HCT116 (cell line): ENCODE data around the gene DTD1. TPM values are rescaled to one million over a fixed set of nuclear protein-coding genes. Genes with fewer than 3 reads are reported as not detected.

Experiments used
- ATAC-seq: fragments of 200-7000 bp; cut with Tn5 transposase; 2 replicates; pipeline ENCODE4 v1.9.1; 2020; ENCODE audit warnings: mild to moderate bottlenecking, moderate library complexity
- BruUV-seq: library from RNA; stranded (reverse); fragments of 400-500 nt; replicated peaks from 2 replicates; lab custom pipeline; 2021; lab: Mats Ljungman, UMichigan
- CTCF ChIA-PET: fragments of 300-600 bp; sonication (Branson Sonifier 250); formaldehyde crosslinking; loops from one replicate; lab custom pipeline; 2021; ENCODE audit warnings: antibody characterized with exemption; lab: Charles Lee
- POLR2A ChIA-PET: fragments of 300-600, 350-600 bp; sonication (Branson Sonifier 250); formaldehyde crosslinking; loops from one replicate; lab custom pipeline; 2021; ENCODE audit warnings: antibody characterized with exemption; lab: Charles Lee
- RAD21 ChIA-PET, 2 experiments: fragments of 300-600 bp; sonication (Branson Sonifier 250); formaldehyde crosslinking; loops; one replicate each; lab custom pipeline; 2023; ENCODE audit warnings: low total read pairs in 2 of 2; ENCODE audit not compliant: uncharacterized antibody in 2 of 2, unreplicated experiment in 2 of 2, low non-redundant PET in 1 of 2; lab: Charles Lee
- DNase-seq: peaks from one replicate; pipeline ENCODE4 v3.0.0-alpha.2; 2010; ENCODE audit warnings: low read depth, low spot score
- H2AFZ ChIP-seq: fragments of 200-600 bp; shearing (Covaris generic), sonication (generic); 2 replicates; pipeline ENCODE4 v1.6.1; 2017; ENCODE audit warnings: low read depth, mixed run types, mixed read lengths, antibody characterized with exemption, low read length; ENCODE audit not compliant: poor library complexity, severe bottlenecking
- H3K27ac ChIP-seq: 2 replicates; pipeline ENCODE4 v1.5.1; 2012; ENCODE audit warnings: low read depth, low read length
- H3K27me3 ChIP-seq: fragments of 200-600 bp; sonication (generic); 2 replicates; pipeline ENCODE4 v1.6.1; 2016; ENCODE audit warnings: mixed run types, low read length, mixed read lengths; ENCODE audit not compliant: insufficient read depth
- H3K36me3 ChIP-seq, 2 experiments: fragments of 200-500 bp in 1 of 2; fragments of 200-600 bp in 1 of 2; sonication (Bioruptor generic) in 1 of 2; sonication (generic) in 1 of 2; 2 replicates each; pipeline versions ENCODE4 v1.5.1 to v1.6.1; 2014 to 2016; ENCODE audit warnings: low read length in 2 of 2, inconsistent platforms in 1 of 2, mixed read lengths in 1 of 2, mixed run types in 1 of 2; ENCODE audit not compliant: insufficient read depth in 2 of 2, control insufficient read depth in 1 of 2
- H3K4me1 ChIP-seq, 2 experiments: fragments of 200-600 bp in 1 of 2; sonication (generic) in 1 of 2; 2 replicates each; pipeline versions ENCODE4 v1.5.1 to v1.6.1; 2012 to 2017; ENCODE audit warnings: low read length in 2 of 2, inconsistent platforms in 1 of 2, mild to moderate bottlenecking in 1 of 2, mixed read lengths in 1 of 2, mixed run types in 1 of 2, moderate library complexity in 1 of 2; ENCODE audit not compliant: insufficient read depth in 2 of 2, control insufficient read depth in 1 of 2
- H3K4me2 ChIP-seq: fragments of 200-600 bp; sonication (generic); 2 replicates; pipeline ENCODE4 v1.6.1; 2017; ENCODE audit warnings: mixed run types, low read length, mixed read lengths
- H3K4me3 ChIP-seq, 2 experiments: fragments of 200-600 bp in 1 of 2; sonication (generic) in 1 of 2; replicated peaks in 1 of 2; 2 replicates each; pipeline ENCODE4 v1.5.1; 2011 to 2016; ENCODE audit warnings: low read length in 2 of 2, control low read depth in 1 of 2, low read depth in 1 of 2, mild to moderate bottlenecking in 1 of 2, mixed read lengths in 1 of 2, mixed run types in 1 of 2
- H3K79me2 ChIP-seq: fragments of 200-600 bp; sonication (generic); 2 replicates; pipeline ENCODE4 v1.6.1; 2017; ENCODE audit warnings: mild to moderate bottlenecking, mixed run types, low read length, moderate library complexity, mixed read lengths; ENCODE audit not compliant: insufficient read depth
- H3K9ac ChIP-seq: fragments of 200-600 bp; sonication (generic); 2 replicates; pipeline ENCODE4 v1.6.1; 2016; ENCODE audit warnings: low read length, mixed read lengths
- H3K9me2 ChIP-seq: fragments of 200-600 bp; sonication (generic), shearing (Covaris generic); 2 replicates; pipeline ENCODE4 v1.6.1; 2017; ENCODE audit warnings: mixed run types, mild to moderate bottlenecking, moderate library complexity; ENCODE audit not compliant: insufficient read depth
- H3K9me3 ChIP-seq, 2 experiments: fragments of 200-500 bp in 1 of 2; fragments of 200-600 bp in 1 of 2; sonication (Bioruptor generic) in 1 of 2; sonication (generic) in 1 of 2; 2 replicates each; pipeline ENCODE4 v1.6.1; 2014 to 2017; ENCODE audit warnings: low read length in 2 of 2, mixed read lengths in 2 of 2, inconsistent platforms in 1 of 2, low read depth in 1 of 2, mild to moderate bottlenecking in 1 of 2, mixed run types in 1 of 2, moderate library complexity in 1 of 2; ENCODE audit not compliant: control insufficient read depth in 1 of 2, insufficient read depth in 1 of 2
- H4K20me1 ChIP-seq: fragments of 200-600 bp; sonication (generic), shearing (Covaris generic); 2 replicates; pipeline ENCODE4 v1.6.1; 2017; ENCODE audit warnings: mixed run types, mild to moderate bottlenecking, moderate library complexity; ENCODE audit not compliant: insufficient read depth
- CBX3 ChIP-seq: IDR thresholded peaks from 2 replicates; pipeline ENCODE4 v1.6.1; 2012; ENCODE audit warnings: low read depth
- EGR1 ChIP-seq: IDR thresholded peaks from 2 replicates; pipeline ENCODE4 v1.6.1; 2012; ENCODE audit warnings: low read depth
- ELF1 ChIP-seq: IDR thresholded peaks from 2 replicates; pipeline ENCODE4 v1.6.1; 2012; ENCODE audit warnings: low read depth, borderline replicate concordance
- EZH2 ChIP-seq: fragments of 200-600 bp; sonication (generic); IDR thresholded peaks from 2 replicates; pipeline ENCODE4 v1.6.1; 2017; ENCODE audit warnings: antibody characterized with exemption, mixed run types
- EZH2phosphoT487 ChIP-seq: fragments of 200-600 bp; IDR thresholded peaks from 2 replicates; pipeline ENCODE4 v1.6.1; 2018; ENCODE audit warnings: antibody characterized with exemption, borderline replicate concordance
- FOSL1 ChIP-seq: IDR thresholded peaks from 2 replicates; pipeline ENCODE4 v1.6.1; 2012; ENCODE audit warnings: low read depth
- POLR2A ChIP-seq: IDR thresholded peaks from 2 replicates; pipeline ENCODE4 v1.7.0; 2011; ENCODE audit warnings: borderline replicate concordance; ENCODE audit not compliant: insufficient read depth, insufficient read length; ENCODE audit errors: extremely low read depth
- POLR2AphosphoS5 ChIP-seq: IDR thresholded peaks from 2 replicates; pipeline ENCODE4 v1.6.1; 2011; ENCODE audit warnings: mild to moderate bottlenecking, low read depth, low read length, moderate library complexity
- SIN3A ChIP-seq: IDR thresholded peaks from 2 replicates; pipeline ENCODE4 v1.6.1; 2012; ENCODE audit warnings: low read depth
- SP1 ChIP-seq: IDR thresholded peaks from 2 replicates; pipeline ENCODE4 v1.6.1; 2012; ENCODE audit warnings: low read depth
- TCF7L2 ChIP-seq: IDR thresholded peaks from 2 replicates; pipeline ENCODE4 v1.7.0; 2011; ENCODE audit warnings: borderline replicate concordance, inconsistent platforms; ENCODE audit not compliant: insufficient read depth, insufficient read length; ENCODE audit errors: extremely low read depth
- YY1 ChIP-seq: IDR thresholded peaks from 2 replicates; pipeline ENCODE4 v1.6.1; 2011; ENCODE audit warnings: low read length, low read depth, moderate library complexity, mild to moderate bottlenecking; ENCODE audit not compliant: insufficient replicate concordance; ENCODE audit errors: extremely low read depth
- ZFX ChIP-seq: fragments of 450-650 bp; IDR thresholded peaks from 2 replicates; pipeline ENCODE4 v1.6.1; 2017
- intact Hi-C: fragments of 100-400 bp; cut with micrococcal nuclease; formaldehyde crosslinking; loops from 2 replicates; pipeline ENCODE4 v1.10.0; 2022
- total RNA-seq: library from RNA; stranded (reverse); gene quantifications from one replicate; pipeline ENCODE4 v1.2.1, GENCODE V29; 2021; ENCODE audit not compliant: unreplicated experiment
- TF ChIP-seq, protein P1 (sequence below): IDR thresholded peaks from 2 replicates; pipeline ENCODE4 v1.6.1; 2012
- TF ChIP-seq, protein P2 (sequence below): IDR thresholded peaks from 2 replicates; pipeline ENCODE4 v1.6.1; 2011; ENCODE audit warnings: mild to moderate bottlenecking, low read length, moderate library complexity; ENCODE audit not compliant: insufficient replicate concordance; ENCODE audit errors: extremely low read depth
- TF ChIP-seq, protein P3 (sequence below): IDR thresholded peaks from 2 replicates; pipeline ENCODE4 v1.6.1; 2012; ENCODE audit warnings: low read depth
- TF ChIP-seq, protein P4 (sequence below), 3 experiments: fragments of 200-600 bp in 1 of 3; sonication (generic) in 1 of 3; IDR thresholded peaks in 2 of 3; conservative IDR thresholded peaks in 1 of 3; 2 replicates each; pipeline ENCODE4 v1.5.1; 2012 to 2017; ENCODE audit warnings: low read depth in 2 of 3, low read length in 2 of 3, antibody characterized with exemption in 1 of 3, borderline replicate concordance in 1 of 3, control low read depth in 1 of 3, mild to moderate bottlenecking in 1 of 3, mixed read lengths in 1 of 3, mixed run types in 1 of 3, moderate library complexity in 1 of 3; ENCODE audit not compliant: insufficient read depth in 1 of 3
- TF ChIP-seq, protein P5 (sequence below): IDR thresholded peaks from 2 replicates; pipeline ENCODE4 v1.6.1; 2012

The DTD1 gene
- total RNA-seq, 1 experiment from 2014 or later, result 54.5 TPM

DNA sequence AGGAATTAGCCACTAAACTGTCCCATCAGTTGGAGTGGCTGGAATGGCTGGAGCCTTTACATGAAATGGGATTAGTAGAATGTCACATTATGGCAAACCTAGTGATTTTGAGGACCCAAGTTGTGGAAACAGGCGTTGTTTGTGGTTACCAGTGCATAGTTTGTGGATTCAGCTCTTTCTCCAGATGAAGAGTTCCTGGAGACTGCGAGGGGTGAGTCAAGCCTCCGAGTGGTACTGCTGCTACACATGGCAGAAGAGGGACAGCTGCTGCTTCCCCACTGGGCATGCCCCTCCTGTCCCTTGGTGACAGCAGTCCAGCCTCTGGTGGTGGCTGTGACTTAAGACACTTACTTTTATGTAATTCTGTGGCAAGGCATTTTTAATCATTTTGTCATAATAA lies 131.6 kb downstream of the DTD1 start:
- Histone ChIP-seq H3K4me3 (no peak overlapping the region), H3K9ac (no peak overlapping the region), H3K27me3 (no peaks in the 10 kb centered on the region), H3K36me3 (no peaks in the 10 kb centered on the region), H3K9me3 (no peaks in the 10 kb centered on the region), H3K79me2 (no peaks in the 10 kb centered on the region), H3K27ac (no peak overlapping the region), H3K9me2 (no peaks in the 10 kb centered on the region), H3K4me1 (no peaks in the 10 kb centered on the region), H4K20me1 (no peaks in the 10 kb centered on the region), H3K4me2 (no peak overlapping the region), H2AFZ (no peak overlapping the region)
- CTCF ChIA-PET, result no interaction called here
- BruUV-seq, result no TSS peak
- no peak for DNase-seq
- intact Hi-C loops, result no loop called here
- TF ChIP-seq, protein P1, sequence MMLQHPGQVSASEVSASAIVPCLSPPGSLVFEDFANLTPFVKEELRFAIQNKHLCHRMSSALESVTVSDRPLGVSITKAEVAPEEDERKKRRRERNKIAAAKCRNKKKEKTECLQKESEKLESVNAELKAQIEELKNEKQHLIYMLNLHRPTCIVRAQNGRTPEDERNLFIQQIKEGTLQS, result no peak
- no peak for TF ChIP-seq POLR2AphosphoS5
- TF ChIP-seq, protein P2, sequence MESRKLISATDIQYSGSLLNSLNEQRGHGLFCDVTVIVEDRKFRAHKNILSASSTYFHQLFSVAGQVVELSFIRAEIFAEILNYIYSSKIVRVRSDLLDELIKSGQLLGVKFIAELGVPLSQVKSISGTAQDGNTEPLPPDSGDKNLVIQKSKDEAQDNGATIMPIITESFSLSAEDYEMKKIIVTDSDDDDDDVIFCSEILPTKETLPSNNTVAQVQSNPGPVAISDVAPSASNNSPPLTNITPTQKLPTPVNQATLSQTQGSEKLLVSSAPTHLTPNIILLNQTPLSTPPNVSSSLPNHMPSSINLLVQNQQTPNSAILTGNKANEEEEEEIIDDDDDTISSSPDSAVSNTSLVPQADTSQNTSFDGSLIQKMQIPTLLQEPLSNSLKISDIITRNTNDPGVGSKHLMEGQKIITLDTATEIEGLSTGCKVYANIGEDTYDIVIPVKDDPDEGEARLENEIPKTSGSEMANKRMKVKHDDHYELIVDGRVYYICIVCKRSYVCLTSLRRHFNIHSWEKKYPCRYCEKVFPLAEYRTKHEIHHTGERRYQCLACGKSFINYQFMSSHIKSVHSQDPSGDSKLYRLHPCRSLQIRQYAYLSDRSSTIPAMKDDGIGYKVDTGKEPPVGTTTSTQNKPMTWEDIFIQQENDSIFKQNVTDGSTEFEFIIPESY, result no peak
- no peak for TF ChIP-seq EGR1
- no peak for TF ChIP-seq EZH2phosphoT487
- TF ChIP-seq ELF1, result no peak
- no peak for TF ChIP-seq YY1
- TF ChIP-seq, protein P3, sequence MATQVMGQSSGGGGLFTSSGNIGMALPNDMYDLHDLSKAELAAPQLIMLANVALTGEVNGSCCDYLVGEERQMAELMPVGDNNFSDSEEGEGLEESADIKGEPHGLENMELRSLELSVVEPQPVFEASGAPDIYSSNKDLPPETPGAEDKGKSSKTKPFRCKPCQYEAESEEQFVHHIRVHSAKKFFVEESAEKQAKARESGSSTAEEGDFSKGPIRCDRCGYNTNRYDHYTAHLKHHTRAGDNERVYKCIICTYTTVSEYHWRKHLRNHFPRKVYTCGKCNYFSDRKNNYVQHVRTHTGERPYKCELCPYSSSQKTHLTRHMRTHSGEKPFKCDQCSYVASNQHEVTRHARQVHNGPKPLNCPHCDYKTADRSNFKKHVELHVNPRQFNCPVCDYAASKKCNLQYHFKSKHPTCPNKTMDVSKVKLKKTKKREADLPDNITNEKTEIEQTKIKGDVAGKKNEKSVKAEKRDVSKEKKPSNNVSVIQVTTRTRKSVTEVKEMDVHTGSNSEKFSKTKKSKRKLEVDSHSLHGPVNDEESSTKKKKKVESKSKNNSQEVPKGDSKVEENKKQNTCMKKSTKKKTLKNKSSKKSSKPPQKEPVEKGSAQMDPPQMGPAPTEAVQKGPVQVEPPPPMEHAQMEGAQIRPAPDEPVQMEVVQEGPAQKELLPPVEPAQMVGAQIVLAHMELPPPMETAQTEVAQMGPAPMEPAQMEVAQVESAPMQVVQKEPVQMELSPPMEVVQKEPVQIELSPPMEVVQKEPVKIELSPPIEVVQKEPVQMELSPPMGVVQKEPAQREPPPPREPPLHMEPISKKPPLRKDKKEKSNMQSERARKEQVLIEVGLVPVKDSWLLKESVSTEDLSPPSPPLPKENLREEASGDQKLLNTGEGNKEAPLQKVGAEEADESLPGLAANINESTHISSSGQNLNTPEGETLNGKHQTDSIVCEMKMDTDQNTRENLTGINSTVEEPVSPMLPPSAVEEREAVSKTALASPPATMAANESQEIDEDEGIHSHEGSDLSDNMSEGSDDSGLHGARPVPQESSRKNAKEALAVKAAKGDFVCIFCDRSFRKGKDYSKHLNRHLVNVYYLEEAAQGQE, result no peak
- no peak for TF ChIP-seq SIN3A
- TF ChIP-seq EZH2, result no peak
- TF ChIP-seq, protein P4, sequence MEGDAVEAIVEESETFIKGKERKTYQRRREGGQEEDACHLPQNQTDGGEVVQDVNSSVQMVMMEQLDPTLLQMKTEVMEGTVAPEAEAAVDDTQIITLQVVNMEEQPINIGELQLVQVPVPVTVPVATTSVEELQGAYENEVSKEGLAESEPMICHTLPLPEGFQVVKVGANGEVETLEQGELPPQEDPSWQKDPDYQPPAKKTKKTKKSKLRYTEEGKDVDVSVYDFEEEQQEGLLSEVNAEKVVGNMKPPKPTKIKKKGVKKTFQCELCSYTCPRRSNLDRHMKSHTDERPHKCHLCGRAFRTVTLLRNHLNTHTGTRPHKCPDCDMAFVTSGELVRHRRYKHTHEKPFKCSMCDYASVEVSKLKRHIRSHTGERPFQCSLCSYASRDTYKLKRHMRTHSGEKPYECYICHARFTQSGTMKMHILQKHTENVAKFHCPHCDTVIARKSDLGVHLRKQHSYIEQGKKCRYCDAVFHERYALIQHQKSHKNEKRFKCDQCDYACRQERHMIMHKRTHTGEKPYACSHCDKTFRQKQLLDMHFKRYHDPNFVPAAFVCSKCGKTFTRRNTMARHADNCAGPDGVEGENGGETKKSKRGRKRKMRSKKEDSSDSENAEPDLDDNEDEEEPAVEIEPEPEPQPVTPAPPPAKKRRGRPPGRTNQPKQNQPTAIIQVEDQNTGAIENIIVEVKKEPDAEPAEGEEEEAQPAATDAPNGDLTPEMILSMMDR (IDR thresholded peaks at IDR 0.05 in 2 of 3, conservative IDR thresholded peaks at IDR 0.05 in 1 of 3; ENCODE audit: borderline replicate concordance in 1 of 3, insufficient read depth in 1 of 3, low read depth in 2 of 3, low read length in 2 of 3), result no peak
- TF ChIP-seq, protein P5, sequence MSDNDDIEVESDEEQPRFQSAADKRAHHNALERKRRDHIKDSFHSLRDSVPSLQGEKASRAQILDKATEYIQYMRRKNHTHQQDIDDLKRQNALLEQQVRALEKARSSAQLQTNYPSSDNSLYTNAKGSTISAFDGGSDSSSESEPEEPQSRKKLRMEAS, result no peak
- TF ChIP-seq ZFX, result no peak
- no peak for TF ChIP-seq SP1
- TF ChIP-seq CBX3, result no peak
- no peak for TF ChIP-seq TCF7L2
- no peak for TF ChIP-seq POLR2A
- no peak for TF ChIP-seq FOSL1
- POLR2A ChIA-PET, result no interaction called here
- RAD21 ChIA-PET, result no interaction called here
- no peak for ATAC-seq
